C4-2B (cell line): ENCODE measurements around the gene VIPR1.

Experiments
- ZFX ChIP-seq: fragments of 450-650 bp; IDR thresholded peaks from 2 replicates; pipeline ENCODE4 v1.6.1; 2017
- TF ChIP-seq, protein P1 (sequence below): fragments of 450-650 bp; conservative IDR thresholded peaks from 2 replicates; pipeline ENCODE4 v1.5.1; 2017; ENCODE audit warnings: mild to moderate bottlenecking

DNA sequence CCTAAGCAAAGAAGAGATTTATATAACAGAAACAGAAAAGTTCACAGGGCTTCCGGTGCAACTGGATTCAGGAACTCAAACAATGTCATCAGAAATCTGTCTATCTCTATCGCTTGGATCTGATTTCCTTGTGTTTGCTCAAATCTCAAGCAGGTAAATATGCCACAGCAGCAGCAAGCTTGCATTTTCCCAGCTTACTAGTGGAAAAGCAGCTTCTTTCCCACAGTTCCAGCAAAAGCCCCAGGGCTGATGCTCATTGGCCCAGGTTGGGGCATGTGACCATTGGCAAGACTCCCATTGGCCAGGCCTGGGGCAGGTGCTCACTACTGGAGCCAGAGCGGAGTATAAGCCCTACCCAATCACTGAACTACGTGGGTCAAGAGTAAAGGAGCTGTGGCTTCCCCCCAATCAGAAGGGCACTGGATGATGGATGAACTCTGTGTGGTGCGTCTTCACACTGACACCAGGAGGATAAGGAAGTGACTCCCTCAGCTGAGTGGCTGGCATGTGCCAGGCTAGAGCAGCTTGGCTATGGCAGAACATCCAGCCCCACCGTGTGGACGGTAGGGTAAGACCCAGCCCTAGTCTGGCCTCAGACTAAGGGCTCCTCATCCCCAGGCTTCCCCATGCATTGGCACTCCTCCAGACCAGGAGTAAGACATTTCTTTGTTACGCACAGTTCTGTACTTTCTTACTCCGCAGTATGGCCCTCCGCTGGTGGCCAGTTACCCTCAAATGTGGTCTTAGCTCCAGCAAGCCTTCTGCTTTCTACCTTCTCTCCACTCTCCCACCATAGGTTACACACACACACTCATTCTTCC lies 13.1 kb upstream of the VIPR1 start:
- TF ChIP-seq, protein P1, sequence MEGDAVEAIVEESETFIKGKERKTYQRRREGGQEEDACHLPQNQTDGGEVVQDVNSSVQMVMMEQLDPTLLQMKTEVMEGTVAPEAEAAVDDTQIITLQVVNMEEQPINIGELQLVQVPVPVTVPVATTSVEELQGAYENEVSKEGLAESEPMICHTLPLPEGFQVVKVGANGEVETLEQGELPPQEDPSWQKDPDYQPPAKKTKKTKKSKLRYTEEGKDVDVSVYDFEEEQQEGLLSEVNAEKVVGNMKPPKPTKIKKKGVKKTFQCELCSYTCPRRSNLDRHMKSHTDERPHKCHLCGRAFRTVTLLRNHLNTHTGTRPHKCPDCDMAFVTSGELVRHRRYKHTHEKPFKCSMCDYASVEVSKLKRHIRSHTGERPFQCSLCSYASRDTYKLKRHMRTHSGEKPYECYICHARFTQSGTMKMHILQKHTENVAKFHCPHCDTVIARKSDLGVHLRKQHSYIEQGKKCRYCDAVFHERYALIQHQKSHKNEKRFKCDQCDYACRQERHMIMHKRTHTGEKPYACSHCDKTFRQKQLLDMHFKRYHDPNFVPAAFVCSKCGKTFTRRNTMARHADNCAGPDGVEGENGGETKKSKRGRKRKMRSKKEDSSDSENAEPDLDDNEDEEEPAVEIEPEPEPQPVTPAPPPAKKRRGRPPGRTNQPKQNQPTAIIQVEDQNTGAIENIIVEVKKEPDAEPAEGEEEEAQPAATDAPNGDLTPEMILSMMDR: no peak
- TF ChIP-seq ZFX: no peak
